Measurements from ENCODE around the gene CNTN4. TPM values are rescaled to one million over a fixed set of nuclear protein-coding genes. Genes with fewer than 3 reads are reported as not detected.

CNTN4 gene
- total and polyA plus RNA-seq, 2 of the 8 experiments (the other 6 are each of a cell fraction or from before 2014, with no cell fraction given), result 0.41 to 2.2 TPM

- no peak for TF ChIP-seq KDM4A (IDR thresholded peaks at IDR 0.05; ENCODE audit: low read depth, low read length, severe bottlenecking)
- TF ChIP-seq NRF1 (IDR thresholded peaks at IDR 0.05; ENCODE audit: low read depth, low read length), result no peak
- no peak for TF ChIP-seq SIN3A (conservative IDR thresholded peaks at IDR 0.05 in 1 of 2, IDR thresholded peaks at IDR 0.05 in 1 of 2; ENCODE audit: low read depth in 1 of 2, low read length in 2 of 2)
- TF ChIP-seq SIRT6 (IDR thresholded peaks at IDR 0.05; ENCODE audit: low read length), result no peak
- TF ChIP-seq EGR1 (IDR thresholded peaks at IDR 0.05; ENCODE audit: borderline replicate concordance, low read depth, low read length), result no peak
- TF ChIP-seq CBX5 (IDR thresholded peaks at IDR 0.05; ENCODE audit: low read depth, low read length), result no peak
Observed at GRCh38 chr3:2317521-2317920, 218.9 kb downstream of the CNTN4 start (continued).
